GM21825 (cell line): Measurements from ENCODE around the gene IGFBP1.

ENCODE experiments used
- ATAC-seq: cut with Tn5 transposase; IDR thresholded peaks from one replicate; pipeline ENCODE4 v1.9.1; 2021; ENCODE audit warnings: mild to moderate bottlenecking, moderate library complexity; ENCODE audit not compliant: unreplicated experiment

IGFBP1 gene

DNA sequence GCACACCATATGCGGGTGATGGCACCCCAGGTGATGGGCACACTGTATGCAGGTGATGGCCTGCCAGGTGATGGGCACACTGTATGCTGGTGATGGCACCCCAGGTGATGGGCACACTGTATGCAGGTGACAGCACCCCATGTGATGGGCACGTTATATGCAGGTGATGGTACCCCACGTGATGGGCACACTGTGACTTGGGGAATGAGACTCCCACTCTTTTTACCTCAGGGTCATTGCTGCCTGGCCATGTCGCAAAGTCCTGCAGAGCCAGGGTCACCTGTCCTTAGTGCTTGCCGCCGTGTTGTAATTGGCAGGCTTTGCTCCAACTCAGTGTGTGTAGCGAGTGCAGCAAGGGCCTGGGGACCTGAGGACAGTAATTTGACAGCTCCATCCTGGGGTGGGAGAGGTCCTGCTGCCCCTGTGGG is 7.8 kb upstream of the IGFBP1 start:
- ATAC-seq, result no peak

DNA sequence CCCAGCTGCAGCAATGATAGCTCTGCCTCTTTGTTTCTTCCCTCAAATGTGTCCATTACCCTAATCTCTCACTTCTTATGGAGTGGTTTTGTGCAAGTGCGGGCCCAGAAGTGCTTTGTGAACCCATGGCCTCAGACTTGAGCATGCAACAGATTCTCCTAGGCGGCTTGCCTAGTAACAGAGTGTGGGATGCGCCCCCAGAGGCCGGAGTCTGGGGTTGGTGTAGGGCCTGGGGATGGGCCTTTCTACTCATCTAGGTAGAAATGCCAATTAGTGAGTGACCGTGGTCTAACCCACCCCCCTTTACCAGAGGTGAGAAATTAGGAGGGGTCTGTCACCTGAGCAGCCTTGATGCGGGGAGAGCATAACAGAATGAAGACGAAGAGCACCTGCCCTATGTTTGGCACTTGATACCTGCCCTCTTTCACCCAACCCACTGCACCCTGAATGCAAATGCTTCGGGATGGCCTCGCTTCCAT is 7.0 kb upstream of the IGFBP1 start:
- ATAC-seq, result no peak

DNA sequence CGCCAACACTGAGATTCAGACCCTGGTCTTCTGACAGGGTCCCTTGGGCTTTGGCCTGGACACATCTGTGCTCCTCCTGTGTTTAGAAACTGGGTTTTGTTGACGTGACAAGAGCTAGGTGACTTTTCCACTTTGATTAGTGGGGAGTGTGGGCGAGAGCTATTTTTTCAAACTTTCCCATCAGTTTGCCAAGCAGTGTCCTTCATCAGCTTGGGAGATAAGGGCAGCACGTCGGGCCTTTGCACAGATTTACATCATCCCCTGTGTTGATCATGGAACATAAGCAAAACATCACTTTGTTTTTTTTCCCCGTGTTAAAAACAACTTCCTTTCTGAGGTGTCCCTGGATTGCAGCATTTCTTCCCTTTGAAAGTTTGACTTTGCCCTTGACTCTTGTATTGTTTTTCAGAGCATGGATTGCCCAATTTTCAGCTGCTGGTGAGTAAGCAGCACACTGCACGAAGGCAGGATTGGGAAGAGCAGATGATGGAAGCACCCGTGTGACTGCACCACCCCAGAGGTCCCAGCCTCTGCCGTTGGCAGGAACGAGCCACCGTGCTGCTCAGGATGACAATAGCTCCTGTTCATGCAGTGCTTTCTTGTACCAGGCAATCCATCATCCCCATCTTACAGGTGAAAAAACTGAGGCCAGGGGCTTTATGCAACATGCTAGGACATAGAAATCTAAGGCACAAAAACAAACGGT is 6.4 kb upstream of the IGFBP1 start:
- ATAC-seq, result no peak

DNA sequence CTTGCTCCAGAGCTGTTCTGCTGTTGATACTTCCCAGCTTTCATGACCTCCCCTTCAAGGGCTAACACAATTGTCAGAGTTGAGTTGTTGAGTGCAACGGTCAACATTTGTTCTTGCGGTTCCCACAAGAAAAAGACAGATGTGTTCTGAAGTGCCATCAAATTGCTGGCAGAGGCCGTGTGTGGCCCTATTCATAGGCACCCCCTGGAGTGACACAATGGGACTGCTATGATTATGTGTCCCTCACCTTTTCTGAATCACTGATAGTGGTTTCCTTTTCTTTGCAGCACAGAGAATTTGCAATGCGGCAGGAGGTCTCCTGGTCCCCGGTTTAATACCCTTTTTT is 5.8 kb upstream of the IGFBP1 start:
- no peak for ATAC-seq

DNA sequence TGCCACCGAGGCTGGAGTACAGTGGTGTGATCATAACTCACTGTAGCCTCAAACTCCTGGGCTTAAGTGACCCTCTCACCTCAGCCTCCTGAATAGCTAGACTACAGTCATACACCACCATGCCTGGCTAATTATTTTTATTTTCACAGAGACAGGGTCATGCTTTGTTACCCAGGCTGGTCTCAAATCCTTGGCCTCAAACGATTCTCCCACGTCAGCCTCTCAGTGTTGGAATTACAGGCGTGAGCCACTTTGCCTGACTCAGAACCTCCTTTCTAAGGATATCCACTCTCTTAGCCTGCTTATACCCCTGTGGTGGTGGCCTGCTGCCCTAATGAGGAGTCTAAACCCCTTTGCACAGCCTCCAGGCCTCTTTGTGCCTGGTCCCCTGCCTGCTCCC is 4.2 kb upstream of the IGFBP1 start:
- ATAC-seq, result no peak

DNA sequence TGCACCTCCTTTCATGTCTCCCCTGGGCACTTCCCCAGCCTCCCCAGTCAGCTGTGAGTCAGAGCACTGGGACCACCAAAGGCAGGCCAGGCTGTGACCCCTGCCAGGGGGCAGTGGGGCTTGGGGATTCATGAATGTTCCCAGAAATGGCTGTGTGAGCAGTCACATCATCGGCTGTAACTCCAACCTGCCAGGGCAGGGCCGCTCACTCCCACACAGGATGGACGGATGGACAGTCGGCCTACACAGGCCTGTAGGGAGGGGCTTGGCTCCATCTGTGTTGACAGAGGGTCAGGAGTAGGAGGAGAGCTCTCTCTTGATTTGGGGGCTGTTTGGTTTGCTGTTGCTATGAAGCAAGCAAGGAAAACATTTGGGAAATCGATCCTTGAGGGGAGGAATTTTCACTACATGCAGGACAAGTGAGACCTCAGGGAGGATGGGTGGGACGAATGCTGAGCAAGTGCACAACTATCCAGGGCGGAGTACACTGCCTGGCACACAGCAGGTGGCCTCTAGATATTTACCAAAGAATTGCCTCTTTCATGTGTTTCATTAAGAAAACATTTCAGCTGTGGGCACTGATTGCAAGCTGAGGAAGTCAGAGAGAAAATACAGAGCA is 2.9 kb upstream of the IGFBP1 start:
- no peak for ATAC-seq

DNA sequence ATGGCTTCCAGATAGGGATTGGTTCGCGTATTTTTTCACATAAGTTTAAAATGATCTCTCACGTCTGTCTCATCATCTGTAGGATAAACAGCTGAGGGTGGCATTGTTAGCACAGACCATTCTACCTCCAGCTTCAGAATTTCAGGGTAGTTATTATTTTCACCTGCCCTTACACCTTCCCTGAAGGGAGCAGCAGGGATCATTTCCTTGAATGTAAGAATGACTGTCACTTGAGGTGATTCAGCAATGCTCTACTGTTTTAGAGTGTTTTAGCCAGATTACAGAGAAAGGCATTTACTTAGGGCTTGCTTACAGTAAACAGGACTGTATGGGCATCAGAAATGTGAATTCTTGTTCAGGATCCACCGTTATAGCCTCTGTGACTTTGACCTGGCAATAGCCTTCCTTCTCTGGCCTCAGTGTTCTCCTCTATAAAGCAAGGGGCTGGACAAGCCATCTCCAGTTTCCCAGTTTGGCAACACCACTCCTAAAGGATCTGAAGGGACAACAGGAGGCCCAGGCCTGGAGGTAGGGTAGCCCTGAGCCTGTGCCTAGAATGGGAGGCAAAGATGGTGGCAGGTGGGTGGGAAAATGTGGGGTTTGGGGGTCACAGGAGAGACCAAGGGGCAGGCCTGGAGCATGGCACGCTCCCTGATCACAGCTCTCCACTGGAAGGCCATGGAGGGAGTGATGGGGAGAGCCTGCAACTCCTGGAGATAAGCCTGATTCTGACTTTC is 1.2 kb upstream of the IGFBP1 start:
- no peak for ATAC-seq

DNA sequence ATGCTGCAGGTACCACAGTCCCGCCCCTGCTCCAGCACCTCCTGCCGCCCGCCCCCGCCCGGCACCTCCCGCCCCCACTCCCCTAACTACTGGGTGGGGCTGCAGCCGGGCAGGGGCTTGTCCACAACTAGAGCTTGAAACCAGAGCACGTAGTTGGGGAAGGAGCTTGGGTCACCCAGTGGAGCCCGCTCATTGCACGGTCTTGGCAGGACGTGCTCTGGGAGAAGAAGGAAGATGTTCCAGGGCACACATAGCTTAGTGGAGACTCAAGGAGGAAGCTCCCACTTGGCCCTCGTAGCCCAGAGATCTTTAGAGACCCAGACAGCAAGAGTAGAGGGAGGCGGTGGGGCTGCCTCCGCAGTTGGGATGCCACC is 692 bp downstream of the IGFBP1 start:
- ATAC-seq, result no peak

DNA sequence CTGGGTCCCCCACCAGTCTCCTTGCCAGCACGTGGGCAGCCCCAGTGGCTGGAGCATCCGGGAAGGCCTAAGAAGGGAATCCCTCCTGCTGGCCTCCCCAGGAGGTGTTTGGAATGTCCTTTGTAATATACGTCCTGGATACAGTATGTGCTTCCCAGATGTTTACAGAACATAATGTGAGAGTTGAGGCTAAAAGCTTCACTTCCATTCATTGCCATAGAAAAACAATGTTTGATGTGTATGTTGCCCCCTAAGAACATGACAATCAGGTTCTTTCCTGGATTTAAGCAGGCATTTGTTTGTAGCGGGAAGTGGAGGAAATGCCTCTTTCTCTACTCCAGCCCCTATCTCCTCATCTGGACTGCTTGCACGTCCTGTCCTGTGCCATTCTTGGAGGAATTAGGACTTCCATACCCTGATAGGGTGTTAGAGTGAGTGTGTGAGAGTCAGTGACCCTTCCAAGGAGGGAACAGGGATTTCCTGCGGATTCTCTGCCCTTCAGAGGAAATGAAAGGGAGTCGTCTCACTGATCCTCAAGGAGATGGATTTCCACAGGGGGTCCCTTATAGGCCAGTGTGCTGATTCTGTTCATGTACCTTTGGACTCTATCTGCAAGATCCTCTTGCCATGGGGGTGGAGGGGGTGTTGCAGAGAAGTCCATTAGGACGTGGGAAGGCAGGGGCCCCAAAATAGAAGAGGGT is 1.2 kb downstream of the IGFBP1 start:
- no peak for ATAC-seq

DNA sequence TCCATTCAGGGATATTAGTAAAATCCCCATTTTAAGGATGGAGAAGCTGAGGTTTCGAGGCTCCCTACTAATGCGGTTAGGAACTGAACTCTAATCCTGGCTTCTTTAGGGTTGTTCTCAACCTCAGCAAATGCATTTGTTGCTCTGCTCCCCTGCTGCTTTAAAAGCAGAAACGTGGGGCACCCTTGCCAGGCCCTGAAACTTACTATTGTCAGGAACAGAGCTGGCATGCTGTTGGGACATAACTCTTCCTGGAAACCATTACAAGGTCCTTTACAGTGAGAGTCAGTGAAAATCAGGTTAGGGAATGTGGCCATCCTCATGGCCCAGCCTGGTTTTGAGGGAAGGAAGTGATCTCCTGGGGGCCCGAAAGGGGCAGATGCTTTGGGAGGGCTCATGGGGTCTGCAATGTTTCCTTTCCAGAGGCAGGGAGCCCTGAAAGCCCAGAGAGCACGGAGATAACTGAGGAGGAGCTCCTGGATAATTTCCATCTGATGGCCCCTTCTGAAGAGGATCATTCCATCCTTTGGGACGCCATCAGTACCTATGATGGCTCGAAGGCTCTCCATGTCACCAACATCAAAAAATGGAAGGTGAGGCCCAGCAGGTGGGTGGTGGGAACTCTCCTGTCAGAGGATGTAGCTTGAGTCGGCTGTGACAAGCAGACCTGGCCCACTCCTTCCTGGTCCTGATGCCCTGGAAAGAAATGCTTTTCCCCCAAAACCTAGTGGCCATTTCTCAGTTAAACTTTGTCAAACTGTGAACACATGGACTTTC is 2.0 kb downstream of the IGFBP1 start:
- ATAC-seq, result no peak

DNA sequence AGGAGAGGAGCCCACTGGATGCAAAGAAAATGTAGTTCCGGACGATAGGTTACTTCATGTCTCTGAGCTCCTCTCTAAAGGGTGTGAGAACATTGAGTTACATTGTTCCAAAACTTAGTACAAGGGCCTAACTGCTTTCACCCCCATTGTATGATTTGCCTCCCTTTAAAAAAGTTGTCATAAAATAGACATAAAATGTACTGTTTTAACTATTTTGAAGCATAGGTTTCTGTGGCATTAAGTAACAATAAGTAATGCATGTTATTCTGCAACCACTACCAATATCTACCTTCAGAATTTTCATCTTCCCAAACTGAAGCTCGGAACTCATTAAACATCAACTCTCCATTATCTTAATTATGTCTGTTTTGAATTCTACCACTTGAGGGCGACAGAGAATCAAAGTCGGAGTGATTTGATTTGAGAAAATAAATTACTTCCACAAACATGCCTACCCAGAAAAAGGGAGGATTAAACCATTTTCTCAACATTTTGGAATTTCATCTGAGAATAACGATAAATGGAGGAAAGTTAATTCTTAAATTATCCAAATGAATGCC is 2.7 kb downstream of the IGFBP1 start:
- no peak for ATAC-seq

DNA sequence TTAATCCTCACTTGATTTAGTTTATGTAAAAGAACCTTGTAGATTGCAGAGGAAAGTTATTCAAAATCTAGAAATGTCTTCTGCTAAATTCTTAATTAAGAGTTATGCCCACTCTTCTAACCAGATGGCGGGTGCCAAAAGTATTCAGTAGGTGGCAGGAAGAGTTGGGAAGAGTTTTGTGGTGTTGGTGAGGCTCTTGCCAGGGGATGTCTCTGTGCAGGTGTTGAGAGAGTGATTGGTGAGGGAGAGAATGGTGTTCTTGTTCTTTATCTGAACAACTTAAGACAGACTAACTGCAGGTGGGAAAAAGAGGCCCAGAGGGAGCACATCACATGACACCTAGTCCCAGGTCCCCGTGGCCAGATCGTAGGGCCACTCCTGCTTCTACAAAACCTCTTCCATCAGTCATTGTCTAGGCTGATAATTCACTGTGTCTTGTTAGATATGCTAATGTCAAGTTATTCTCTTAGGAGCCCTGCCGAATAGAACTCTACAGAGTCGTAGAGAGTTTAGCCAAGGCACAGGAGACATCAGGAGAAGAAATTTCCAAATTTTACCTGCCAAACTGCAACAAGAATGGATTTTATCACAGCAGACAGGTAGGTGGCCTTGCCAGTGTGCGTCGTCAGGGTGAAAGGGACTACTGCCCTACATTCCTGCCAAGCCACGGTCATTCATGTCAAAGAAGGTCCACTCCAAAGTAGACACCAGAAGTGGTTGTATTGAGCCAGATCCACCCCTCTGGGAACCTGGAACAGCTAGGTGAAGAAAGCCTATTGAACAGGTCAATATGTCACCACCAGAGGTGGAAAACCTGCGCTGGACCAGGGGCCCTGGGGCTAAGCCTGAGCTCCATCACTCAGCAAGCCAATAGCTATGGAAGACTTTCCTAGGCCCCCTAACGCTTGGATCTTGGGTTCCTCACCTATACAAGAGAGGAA is 3.4 kb downstream of the IGFBP1 start:
- ATAC-seq, result no peak

DNA sequence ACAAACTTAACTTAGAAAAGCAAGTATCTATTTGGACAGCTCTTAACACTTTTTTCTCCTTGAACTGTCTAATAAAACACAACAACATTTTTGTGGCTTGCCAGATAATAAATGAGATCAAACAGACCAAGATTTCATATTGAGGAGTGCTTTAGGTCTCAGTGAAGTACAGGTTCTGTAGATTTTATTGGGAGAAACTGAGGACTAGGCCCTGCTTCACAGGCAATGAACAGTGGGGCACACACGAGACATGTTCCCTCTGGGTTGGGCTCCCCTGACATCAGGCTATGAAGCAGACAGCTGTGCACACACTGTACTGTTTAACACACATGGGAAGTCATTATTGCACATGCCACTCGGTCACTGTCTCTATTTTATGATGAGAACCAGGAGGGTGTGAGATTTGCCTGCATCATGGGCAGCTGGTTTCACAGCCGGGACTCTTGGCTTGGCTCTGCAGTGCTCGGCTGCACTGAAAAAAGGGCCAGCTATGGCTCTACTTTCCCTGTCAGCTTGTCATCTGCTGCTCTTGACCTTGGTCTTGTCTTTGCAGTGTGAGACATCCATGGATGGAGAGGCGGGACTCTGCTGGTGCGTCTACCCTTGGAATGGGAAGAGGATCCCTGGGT is 4.2 kb downstream of the IGFBP1 start:
- ATAC-seq, result no peak

DNA sequence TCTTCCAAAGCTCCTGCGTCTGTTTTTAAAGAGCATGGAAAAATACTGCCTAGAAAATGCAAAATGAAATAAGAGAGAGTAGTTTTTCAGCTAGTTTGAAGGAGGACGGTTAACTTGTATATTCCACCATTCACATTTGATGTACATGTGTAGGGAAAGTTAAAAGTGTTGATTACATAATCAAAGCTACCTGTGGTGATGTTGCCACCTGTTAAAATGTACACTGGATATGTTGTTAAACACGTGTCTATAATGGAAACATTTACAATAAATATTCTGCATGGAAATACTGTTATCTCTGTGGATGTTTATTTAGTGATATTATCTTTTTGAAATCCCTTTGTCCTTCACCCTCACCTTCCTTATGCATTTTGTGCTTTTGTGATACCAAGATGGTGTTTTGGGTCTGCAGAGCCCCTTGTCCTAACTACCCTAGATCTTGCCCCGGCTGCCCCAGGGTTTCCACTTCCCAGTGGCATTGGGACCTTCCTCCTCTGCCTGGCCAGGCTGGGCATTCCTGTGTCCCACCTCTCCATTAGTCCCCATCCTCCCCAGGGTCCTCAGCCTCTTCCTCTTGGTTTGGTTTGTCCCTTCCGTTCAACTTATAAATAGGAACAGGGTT is 5.2 kb downstream of the IGFBP1 start:
- no peak for ATAC-seq

DNA sequence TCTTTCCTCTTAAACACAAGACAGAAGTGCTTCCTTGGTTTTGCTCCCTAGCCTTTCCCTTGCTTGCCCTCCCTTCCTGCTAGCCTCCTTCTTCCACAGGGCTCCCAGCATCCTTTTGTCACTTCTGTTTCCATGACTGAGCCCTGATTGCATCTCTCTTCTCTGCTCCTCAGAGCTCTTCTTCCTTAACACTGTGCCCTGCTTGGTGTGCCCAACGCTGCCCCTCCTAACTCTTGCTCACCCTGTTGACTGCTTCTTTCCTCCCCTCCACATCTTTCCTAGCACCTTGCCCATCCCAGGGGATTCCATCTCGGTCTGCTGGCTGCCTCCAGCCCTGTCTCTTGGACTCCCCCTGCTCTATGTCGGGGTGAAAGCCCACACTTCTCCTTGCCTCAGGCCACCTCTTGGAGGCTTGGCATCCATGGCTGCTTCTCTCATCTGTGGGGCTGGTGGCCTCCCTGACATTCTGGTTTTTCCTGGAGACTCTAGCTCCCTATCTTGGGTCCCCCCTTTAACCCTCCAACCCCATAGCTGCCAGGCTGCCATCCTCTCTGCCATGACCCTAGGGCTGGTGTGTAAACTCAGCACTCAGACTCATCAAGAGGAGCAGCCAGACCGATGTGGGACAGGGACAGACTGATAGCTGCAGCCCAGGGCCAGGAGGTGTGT is 5.8 kb downstream of the IGFBP1 start:
- no peak for ATAC-seq

DNA sequence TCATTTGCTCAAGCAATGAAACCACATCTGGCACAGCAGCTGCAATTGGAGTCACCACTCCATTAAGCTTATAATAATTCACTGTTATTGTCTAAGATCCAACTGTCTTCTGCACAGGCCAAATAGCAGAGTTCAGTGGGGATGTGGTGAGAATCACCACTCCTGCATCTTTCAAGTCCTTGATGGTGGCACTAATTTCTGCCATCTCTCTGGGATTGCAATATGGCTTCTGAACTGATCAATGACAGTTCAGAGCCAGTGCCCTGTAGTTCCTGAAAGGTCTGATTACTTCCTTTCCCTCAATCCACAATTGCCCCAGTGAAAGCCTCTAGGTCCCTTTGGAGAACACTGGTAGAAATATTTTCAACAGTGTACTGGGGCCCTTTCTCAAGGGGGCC is 6.4 kb downstream of the IGFBP1 start:
- no peak for ATAC-seq

DNA sequence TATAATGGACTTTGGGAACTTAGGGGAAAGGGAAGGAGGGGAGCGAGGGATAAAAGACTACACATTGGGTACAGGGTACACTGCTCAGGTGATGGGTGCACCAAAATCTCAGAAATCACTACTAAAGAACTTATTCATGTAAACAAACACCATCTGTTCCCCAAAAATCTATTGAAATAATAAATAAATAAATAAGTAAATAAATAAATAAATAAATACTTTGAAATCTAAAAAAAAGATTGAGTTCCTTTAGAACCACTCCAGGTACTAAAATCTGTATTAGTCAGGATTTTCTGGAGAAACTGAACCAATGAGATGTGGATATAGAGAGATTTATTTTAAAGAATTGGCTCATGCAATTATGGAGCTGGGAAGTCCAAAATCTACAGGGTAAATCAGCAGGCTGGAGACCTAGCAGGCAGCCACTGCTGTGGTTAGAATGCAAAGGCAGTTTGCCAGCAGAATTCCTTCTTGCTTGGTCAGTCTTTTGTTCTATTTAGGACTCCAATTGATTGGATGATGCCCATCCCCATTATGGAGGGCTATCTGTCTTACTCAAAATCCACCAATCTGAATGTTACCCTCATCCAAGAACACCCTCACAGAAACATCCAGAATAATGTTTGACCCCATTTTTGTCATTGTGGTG is 8.9 kb downstream of the IGFBP1 start:
- no peak for ATAC-seq

DNA sequence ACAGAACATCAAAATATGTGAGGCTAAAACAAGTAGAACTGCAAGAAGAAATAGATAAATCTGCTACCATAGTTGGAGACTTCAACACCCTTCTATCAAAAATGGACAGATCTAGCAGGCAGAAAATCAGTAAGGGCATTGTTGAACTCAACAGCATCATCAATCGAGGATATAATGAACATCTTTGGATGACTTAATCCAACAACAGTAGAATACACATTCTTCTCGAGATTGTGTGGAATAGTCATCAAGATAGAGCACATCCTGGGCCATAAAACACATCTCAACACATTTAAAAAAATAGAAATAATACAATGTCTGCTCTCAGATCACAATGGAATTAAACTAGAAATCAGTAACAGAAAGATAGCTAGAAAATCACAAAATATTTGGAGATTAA is 9.9 kb downstream of the IGFBP1 start:
- ATAC-seq, result no peak
